Measurements from ENCODE around the gene NTRK2. TPM values are rescaled to one million over a fixed set of nuclear protein-coding genes. Genes with fewer than 3 reads are reported as not detected.

NTRK2 gene
- total RNA-seq, 1 donor from 2014 or later, result 0.98 TPM

- Histone ChIP-seq H3K27me3 (no peaks in the 10 kb centered on the region), H3K4me1 (no peaks in the 10 kb centered on the region), H3K36me3 (no peaks in the 10 kb centered on the region), H3K27ac (no peak overlapping the region), H3K9me3 (no peaks in the 10 kb centered on the region), H3K4me3 (no peak overlapping the region)
- TF ChIP-seq CTCF (IDR thresholded peaks at IDR 0.05), result peak; percentile 63
- ATAC-seq (peak; percentile 92), DNase-seq (peak; percentile 85)
- intact Hi-C loops (cut with DNase I), result no loop called here
These were observed 28.1 kb downstream of the NTRK2 start for GRCh38 chr9:84697509-84698114.

- ATAC-seq, result no peak
- H3K27me3 ChIP-seq, result no peaks in the 10 kb centered on the region
- no peaks in the 10 kb centered on the region for H3K9me3 ChIP-seq
- intact Hi-C loops (cut with DNase I), result no loop called here
- H3K36me3 ChIP-seq, result no peaks in the 10 kb centered on the region
- no peaks in the 10 kb centered on the region for H3K4me1 ChIP-seq
- no peak overlapping the region for H3K27ac ChIP-seq
- H3K4me3 ChIP-seq, result no peak overlapping the region
- TF ChIP-seq CTCF (IDR thresholded peaks at IDR 0.05), result no peak
- DNase-seq, result no peak
These were observed 28.8 kb downstream of the NTRK2 start for GRCh38 chr9:84698323-84698722.

- no peaks in the 10 kb centered on the region for H3K9me3 ChIP-seq
- no peak for ATAC-seq
- no peak for TF ChIP-seq CTCF (IDR thresholded peaks at IDR 0.05)
- no peaks in the 10 kb centered on the region for H3K4me1 ChIP-seq
- intact Hi-C loops (cut with DNase I), result no loop called here
- no peak overlapping the region for H3K4me3 ChIP-seq
- DNase-seq, result no peak
- H3K27ac ChIP-seq, result no peak overlapping the region
- H3K27me3 ChIP-seq, result no peaks in the 10 kb centered on the region
- no peaks in the 10 kb centered on the region for H3K36me3 ChIP-seq
These were observed 30.5 kb downstream of the NTRK2 start for GRCh38 chr9:84699984-84700383.

GRCh38 chr9:84701801-84702200 is 32.3 kb downstream of the NTRK2 start:
- H3K4me3 ChIP-seq, result no peak overlapping the region
- no peaks in the 10 kb centered on the region for H3K4me1 ChIP-seq
- no peak overlapping the region for H3K27ac ChIP-seq
- no peaks in the 10 kb centered on the region for H3K9me3 ChIP-seq
- intact Hi-C loops (cut with DNase I), result no loop called here
- DNase-seq (no peak), ATAC-seq (no peak)
- H3K36me3 ChIP-seq, result no peaks in the 10 kb centered on the region
- H3K27me3 ChIP-seq, result peaks cover 5% of the 10 kb centered on the region
- TF ChIP-seq CTCF (IDR thresholded peaks at IDR 0.05), result no peak

DNA sequence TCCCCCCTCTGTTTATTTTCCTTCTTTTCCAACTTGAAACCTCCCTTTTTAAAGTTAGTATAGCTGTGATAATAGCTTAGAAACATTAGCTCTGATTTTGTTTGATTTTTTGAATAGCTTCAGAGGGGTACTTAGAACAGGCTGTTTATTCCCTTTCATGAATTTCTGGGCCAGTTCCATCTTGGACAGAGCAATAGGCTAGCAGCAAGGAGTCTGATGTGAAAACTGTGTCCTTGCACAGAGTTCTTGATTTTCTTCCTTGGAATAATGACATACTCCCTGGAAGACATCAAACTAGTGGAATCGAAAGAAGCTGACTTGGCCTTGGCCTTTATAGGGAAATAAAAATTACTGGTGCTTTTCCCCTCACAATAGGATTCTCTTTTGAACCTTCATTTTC is 32.9 kb downstream of the NTRK2 start:
- no peak for ATAC-seq
- intact Hi-C loops (cut with DNase I), result no loop called here
- peaks cover 5% of the 10 kb centered on the region for H3K27me3 ChIP-seq
- H3K9me3 ChIP-seq, result no peaks in the 10 kb centered on the region
- no peaks in the 10 kb centered on the region for H3K4me1 ChIP-seq
- no peak overlapping the region for H3K27ac ChIP-seq
- DNase-seq, result no peak
- TF ChIP-seq CTCF (IDR thresholded peaks at IDR 0.05), result no peak
- no peak overlapping the region for H3K4me3 ChIP-seq
- H3K36me3 ChIP-seq, result no peaks in the 10 kb centered on the region

DNA sequence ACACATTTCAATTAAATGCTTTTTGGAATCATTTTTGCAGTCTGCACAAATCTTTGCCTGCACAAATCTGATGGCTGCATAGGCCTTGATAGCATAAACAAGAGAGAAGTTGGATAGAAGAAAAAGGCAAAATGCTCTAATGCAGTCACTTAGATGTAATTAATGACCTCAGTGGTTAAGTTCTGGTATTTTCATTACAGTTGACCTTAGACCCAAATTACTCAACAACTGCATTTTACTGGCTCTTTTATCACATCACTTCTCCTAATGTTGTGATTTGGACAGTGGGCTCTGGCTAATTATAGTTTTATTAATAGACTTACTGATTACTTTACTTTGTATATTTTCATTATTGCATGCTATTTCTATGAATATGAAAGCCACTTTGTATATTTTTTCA is 34.3 kb downstream of the NTRK2 start:
- Histone ChIP-seq H3K27me3 (peaks cover 5% of the 10 kb centered on the region), H3K36me3 (no peaks in the 10 kb centered on the region), H3K9me3 (no peaks in the 10 kb centered on the region), H3K4me1 (no peaks in the 10 kb centered on the region), H3K4me3 (no peak overlapping the region), H3K27ac (no peak overlapping the region)
- ATAC-seq (no peak), DNase-seq (no peak)
- intact Hi-C loops (cut with DNase I), result no loop called here
- TF ChIP-seq CTCF (IDR thresholded peaks at IDR 0.05), result no peak
